SHP77 treated with DMSO at 0.1 percent for 48 hours (cell line): ENCODE measurements around the gene ACSL5.
"Not testable (repeated sequence)": the region's sequence is repeated elsewhere in the genome, so short reads cannot be mapped to it uniquely, and the experiment has no call there.

Source experiments
- DNase-seq: peaks from one replicate; lab custom pipeline; 2025; lab: John Stamatoyannopoulos, UW

ACSL5 gene

DNA sequence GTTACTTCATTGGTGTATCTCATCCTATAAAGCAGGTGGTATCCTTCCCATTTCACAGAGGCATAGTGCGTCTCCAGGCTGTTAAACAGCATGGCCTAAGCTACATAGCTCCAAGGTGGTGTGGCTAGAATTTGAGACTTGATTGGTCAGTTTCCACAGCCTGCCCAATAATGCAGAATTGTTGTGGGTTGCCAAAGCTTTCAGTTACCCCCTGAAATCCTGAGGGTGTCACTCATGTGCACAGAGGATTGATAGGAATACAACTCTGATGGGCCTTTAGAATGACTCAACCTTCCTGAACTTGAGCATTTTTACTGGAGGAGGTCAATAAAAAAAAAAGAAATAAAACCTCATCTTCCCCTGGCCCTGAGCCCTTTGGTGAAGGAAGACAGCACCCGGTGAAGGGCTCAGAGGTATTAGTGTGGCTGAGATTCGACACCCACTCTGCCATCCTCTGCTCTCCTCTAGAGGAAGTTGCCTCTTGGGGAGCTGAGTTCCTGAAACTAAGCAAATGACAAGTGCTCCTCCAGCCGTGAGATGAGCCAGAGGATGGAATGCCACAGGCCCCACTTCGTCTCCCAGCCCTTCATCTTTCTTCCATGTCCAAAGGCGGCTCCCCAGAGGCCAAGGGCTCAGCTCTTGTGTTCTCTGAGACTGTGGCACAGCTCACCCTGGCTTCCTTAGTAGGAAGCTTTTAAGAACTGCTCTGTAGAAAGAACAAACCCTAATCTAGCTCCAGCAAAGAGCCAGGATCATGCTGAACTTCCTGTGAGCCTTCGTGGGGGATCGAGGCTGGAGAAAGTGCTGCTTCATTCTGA lies 1.0 kb downstream of the ACSL5 start:
- DNase-seq = no peak

GRCh38 chr10:112375721-112376395 lies 1.9 kb downstream of the ACSL5 start:
- no peak for DNase-seq

GRCh38 chr10:112376396-112376790 lies 2.5 kb downstream of the ACSL5 start:
- no peak for DNase-seq

- DNase-seq = not testable (repeated sequence)
Measured at GRCh38 chr10:112377116-112377515, 3.2 kb downstream of the ACSL5 start.

- DNase-seq = no peak
Measured at GRCh38 chr10:112379635-112380296, 5.8 kb downstream of the ACSL5 start.

- no peak for DNase-seq
Measured at GRCh38 chr10:112382515-112383235, 8.8 kb downstream of the ACSL5 start.

- no peak for DNase-seq
Measured at GRCh38 chr10:112383325-112383724, 9.4 kb downstream of the ACSL5 start.

DNA sequence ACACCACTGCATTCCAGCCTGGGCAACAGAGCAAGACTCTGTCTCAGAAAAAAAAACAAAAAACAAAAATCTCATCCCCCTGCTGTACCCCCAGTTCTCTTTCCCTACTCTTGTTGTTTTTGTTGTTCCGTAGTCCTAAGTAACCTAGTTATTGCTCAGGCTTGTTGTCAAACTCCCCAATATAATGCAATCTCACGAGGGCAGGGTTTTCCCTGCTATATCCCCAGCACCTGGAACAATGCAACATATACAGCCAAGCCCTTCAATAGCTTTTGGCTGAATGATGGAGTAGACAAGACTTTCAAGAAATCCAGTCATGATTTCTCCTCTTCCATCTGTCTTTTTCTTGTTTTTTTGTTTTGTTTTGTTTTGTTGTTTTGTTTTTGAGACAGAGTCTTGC lies 10.2 kb downstream of the ACSL5 start:
- DNase-seq = no peak

GRCh38 chr10:112385201-112385600 lies 11.3 kb downstream of the ACSL5 start:
- no peak for DNase-seq

- DNase-seq = not testable (repeated sequence)
Measured at GRCh38 chr10:112388056-112388455, 14.1 kb downstream of the ACSL5 start.

DNA sequence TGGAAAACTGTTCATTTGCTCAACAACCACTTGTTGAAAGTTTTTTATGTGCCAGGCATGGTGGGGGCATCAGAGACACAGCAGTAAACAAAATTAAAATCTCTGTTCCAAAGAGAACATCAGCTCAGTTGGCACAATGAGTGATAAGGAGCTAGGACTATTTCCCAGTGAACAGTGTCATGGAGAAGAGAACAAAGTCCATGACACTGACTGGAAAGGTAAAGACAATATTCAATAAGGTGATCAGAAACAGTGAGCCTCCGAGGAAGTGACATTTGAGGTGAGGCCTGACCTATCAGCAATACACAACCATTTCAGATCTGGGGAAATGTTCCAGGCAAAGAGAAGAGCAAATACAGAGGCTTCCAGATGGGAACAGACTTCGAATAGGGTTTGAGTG lies 14.6 kb downstream of the ACSL5 start:
- no peak for DNase-seq

DNA sequence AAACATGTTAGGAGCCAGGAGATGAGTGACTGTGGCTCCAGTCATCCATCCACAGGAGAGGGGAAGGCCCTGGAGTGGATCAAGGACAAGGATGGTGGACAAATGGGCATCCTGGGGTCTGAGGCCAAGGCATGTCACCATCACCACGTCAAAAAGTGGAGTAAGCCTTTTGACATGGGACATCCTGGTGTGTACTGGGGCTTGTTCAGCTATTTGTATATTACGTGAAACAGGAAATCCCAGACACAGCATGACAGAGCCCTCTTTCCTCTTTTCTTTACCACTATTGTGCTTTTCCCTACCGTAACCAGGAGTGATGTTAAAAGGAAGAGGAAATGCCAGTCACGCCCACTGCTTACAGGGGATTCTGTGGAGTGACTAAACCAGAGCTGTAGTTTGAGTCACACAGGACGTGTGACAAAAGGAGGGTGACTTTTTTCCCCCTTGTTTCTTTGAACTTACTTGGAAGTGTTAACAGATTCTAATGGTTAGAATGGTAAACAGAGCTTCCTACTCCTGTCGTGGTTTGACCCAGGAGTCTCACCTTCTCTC lies 15.4 kb downstream of the ACSL5 start:
- DNase-seq = no peak

DNA sequence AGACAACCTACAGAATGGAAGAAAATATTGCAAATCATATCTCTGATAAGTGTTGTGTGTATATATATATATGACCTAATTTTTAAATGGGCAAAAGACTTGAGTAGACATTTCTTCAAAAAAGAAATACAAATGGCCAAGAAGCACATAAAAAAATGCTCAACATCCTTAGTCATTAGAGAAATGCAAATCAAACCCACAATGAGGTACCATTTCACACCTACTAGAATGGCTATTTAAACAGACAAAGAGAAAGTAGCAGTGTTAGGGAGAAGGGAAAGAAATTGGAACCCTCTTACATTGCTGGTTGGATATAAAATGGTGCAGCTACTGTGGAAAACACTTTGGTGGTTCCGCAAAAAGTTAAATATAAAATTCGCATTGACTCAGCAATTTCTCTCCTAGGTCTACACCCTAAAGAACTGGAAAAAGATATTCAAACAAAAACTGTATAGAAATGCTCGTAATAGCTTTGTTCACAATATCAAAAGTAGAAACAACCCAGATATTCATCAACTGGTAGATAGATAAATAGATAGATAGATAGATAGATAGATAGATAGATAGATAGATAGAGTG lies 16.3 kb downstream of the ACSL5 start:
- no peak for DNase-seq

DNA sequence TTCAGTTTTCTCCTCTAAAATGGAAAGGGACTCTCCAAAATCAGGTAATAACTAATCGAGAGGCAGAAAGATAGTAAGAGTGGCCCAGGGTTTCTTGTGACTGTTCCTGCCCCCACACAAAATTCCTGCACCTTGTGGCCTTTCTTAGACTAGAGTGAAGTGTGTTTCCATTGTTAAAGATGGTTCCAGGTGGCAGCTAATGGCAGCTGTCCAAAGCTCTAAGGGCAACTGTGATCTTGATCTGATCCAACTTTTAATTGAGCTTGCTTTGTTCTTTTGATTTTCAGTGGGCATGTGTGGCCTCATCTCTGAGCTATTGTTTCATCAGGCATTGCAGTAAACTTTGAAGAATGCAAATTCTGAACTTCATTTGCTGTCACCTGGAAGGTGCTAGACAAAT lies 19.4 kb downstream of the ACSL5 start:
- DNase-seq = no peak

GRCh38 chr10:112393827-112394226 lies 19.9 kb downstream of the ACSL5 start:
- no peak for DNase-seq

DNA sequence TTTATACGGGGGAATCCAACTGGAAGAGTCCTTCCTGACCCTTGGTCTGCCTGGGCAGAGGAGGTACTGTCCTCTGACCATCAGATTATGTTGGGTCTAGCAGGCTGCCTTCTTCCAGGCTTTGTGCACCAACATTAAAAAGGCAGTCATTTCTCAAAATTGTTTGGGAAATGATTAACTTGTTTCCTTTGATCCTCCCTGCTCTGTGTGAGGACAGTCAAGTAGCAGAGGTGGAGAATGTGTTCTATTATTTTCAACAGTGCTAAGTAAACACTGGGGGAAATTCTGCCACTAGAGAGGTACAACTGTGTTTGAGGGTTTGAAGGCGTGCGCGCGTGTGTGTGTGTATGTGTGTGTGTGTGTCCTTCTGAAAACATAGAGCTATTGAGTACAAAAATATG lies 20.6 kb downstream of the ACSL5 start:
- no peak for DNase-seq

- no peak for DNase-seq
Measured at GRCh38 chr10:112395809-112396530, 22.1 kb downstream of the ACSL5 start.

- no peak for DNase-seq
Measured at GRCh38 chr10:112397592-112397991, 23.7 kb downstream of the ACSL5 start.

DNA sequence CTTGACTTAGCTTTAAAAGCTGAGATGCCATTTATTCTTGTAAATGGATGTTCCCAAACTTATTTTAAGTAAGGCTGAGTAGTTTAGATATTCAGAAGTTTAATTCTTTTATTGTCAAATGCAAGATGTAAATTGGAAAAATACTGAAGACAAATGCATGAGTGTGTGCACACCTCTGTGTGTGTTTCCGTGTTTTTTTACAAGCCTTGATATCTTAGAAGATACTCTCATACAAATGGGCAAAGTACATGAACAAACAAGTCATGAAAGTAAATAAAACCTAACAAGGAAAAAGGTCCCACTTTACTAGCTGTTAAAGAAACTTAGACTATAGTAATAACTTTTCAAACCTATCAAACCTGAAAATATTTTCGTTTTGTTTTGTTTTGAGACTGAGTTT lies 29.0 kb downstream of the ACSL5 start:
- no peak for DNase-seq

DNA sequence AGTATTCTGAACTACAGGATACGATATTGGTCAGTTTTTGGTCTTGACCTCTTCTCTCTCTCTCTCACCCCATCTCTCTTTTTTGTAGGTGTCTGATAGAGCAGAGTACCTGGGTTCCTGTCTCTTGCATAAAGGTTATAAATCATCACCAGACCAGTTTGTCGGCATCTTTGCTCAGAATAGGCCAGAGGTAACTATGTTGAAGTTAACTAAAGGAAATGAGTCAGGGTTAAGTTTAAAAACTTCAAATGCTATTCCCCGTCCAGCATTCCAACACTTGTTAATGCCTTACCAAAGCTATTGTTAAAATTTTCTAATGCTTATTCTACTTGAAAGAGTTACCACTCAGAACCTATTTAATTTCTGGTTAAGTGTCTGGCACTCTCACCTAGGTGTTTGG lies 30.7 kb downstream of the ACSL5 start:
- no peak for DNase-seq

- not testable (repeated sequence) for DNase-seq
Measured at GRCh38 chr10:112406806-112407205, 32.9 kb downstream of the ACSL5 start.
